ENCODE data around the gene MYL3.

Gene MYL3

GRCh38 chr3:46883054-46883829, 20.0 kb upstream of the MYL3 start:
- DNase-seq: peak; percentile 83

GRCh38 chr3:46882377-46883053, 19.3 kb upstream of the MYL3 start:
- peak; percentile 76 for DNase-seq

- DNase-seq: peak; percentile 76
These were observed 18.5 kb upstream of the MYL3 start for GRCh38 chr3:46881596-46882376.

GRCh38 chr3:46880884-46881595, 17.8 kb upstream of the MYL3 start:
- DNase-seq: no peak

GRCh38 chr3:46878781-46879436, 15.7 kb upstream of the MYL3 start:
- DNase-seq: no peak

- no peak for DNase-seq
These were observed 14.3 kb upstream of the MYL3 start, which contains the start of gene PTH1R for GRCh38 chr3:46877406-46878125. PTH1R (plus strand) TSS chr3:46877721; CDS start chr3:46883560, 5,839 bp downstream.

- DNase-seq: no peak
These were observed 13.4 kb upstream of the MYL3 start for GRCh38 chr3:46876313-46877300.

- DNase-seq: no peak
These were observed 12.3 kb upstream of the MYL3 start for GRCh38 chr3:46875560-46875959.

GRCh38 chr3:46874430-46874829, 11.2 kb upstream of the MYL3 start:
- peak; percentile 83 for DNase-seq

GRCh38 chr3:46873521-46873920, 10.3 kb upstream of the MYL3 start:
- no peak for DNase-seq

GRCh38 chr3:46871222-46871621, 8.0 kb upstream of the MYL3 start:
- no peak for DNase-seq

- DNase-seq: no peak
These were observed 7.4 kb upstream of the MYL3 start for GRCh38 chr3:46870651-46871050.

- DNase-seq: no peak
These were observed 6.2 kb upstream of the MYL3 start for GRCh38 chr3:46869440-46869839.

- DNase-seq: no peak
These were observed 5.7 kb upstream of the MYL3 start for GRCh38 chr3:46868948-46869347.

GRCh38 chr3:46868287-46868686, 5.0 kb upstream of the MYL3 start:
- peak; percentile 86 for DNase-seq

GRCh38 chr3:46867550-46867898, 4.3 kb upstream of the MYL3 start:
- peak; percentile 90 for DNase-seq

- DNase-seq: peak; percentile 82
These were observed 3.7 kb upstream of the MYL3 start for GRCh38 chr3:46866720-46867549.

GRCh38 chr3:46866032-46866595, 2.9 kb upstream of the MYL3 start:
- peak; percentile 18 for DNase-seq

GRCh38 chr3:46865546-46865945, 2.3 kb upstream of the MYL3 start:
- peak; percentile 23 for DNase-seq
